Esophagus muscularis mucosa (tissue), 4 donors: Measurements from ENCODE around the gene PHLPP1. TPM values are rescaled to one million over a fixed set of nuclear protein-coding genes. Genes with fewer than 3 reads are reported as not detected.

ENCODE experiments used
- DNase-seq: peaks from one replicate; pipeline ENCODE4 v3.0.0-alpha.2; 2017; ENCODE audit errors: extremely low spot score
- H3K27ac ChIP-seq, 4 donors: fragments of 200-600 bp; sonication (generic); replicated peaks in 1 of 4; 1 replicate in 3 of 4; 2 replicates in 1 of 4; pipeline ENCODE4 v1.5.1; 2016 to 2019; ENCODE audit warnings: mild to moderate bottlenecking in 1 of 4
- H3K27me3 ChIP-seq, 4 donors: fragments of 200-600 bp; sonication (generic); one replicate each; pipeline versions ENCODE4 v1.5.1 to v1.6.0; 2016 to 2019
- H3K36me3 ChIP-seq, 4 donors: fragments of 200-600 bp; sonication (generic); one replicate each; pipeline ENCODE4 v1.5.1; 2016 to 2019
- H3K4me1 ChIP-seq, 4 donors: fragments of 200-600 bp; sonication (generic); one replicate each; pipeline ENCODE4 v1.5.1; 2016 to 2019
- H3K4me3 ChIP-seq, 4 donors: fragments of 200-600 bp; sonication (generic); 1 replicate in 2 of 4; 2 replicates in 2 of 4; pipeline ENCODE4 v1.5.1; 2016 to 2019; ENCODE audit warnings: mild to moderate bottlenecking in 4 of 4, moderate library complexity in 1 of 4
- H3K9me3 ChIP-seq, 4 donors: fragments of 200-600 bp; sonication (generic); 1 replicate in 3 of 4; 2 replicates in 1 of 4; pipeline ENCODE4 v1.5.1; 2016 to 2019
- CTCF ChIP-seq, 3 experiments: fragments of 200-600 bp in 2 of 3; fragments of 450-650 bp in 1 of 3; sonication (generic) in 2 of 3; IDR thresholded peaks; one replicate each; pipeline ENCODE4 v1.5.1; 2017 to 2019; ENCODE audit warnings: antibody characterized with exemption in 3 of 3, mild to moderate bottlenecking in 2 of 3, moderate library complexity in 1 of 3
- EP300 ChIP-seq: sonication (generic); formaldehyde crosslinking; IDR thresholded peaks from one replicate; pipeline ENCODE4 v1.6.1; 2017; ENCODE audit warnings: antibody characterized with exemption
- POLR2A ChIP-seq: fragments of 450-650 bp; IDR thresholded peaks from one replicate; pipeline ENCODE4 v1.6.1; 2017; ENCODE audit warnings: antibody characterized with exemption, moderate library complexity, mild to moderate bottlenecking, low read depth
- POLR2AphosphoS5 ChIP-seq, 2 donors: sonication (generic); formaldehyde crosslinking; IDR thresholded peaks; one replicate each; pipeline ENCODE4 v1.6.1; 2017; ENCODE audit warnings: antibody characterized with exemption in 2 of 2
- whole genome bisulfite sequencing: methylation state at CpG from one replicate; pipeline ENCODE4 v1.1.5; 2018; 5-methylcytosine and 5-hydroxymethylcytosine counted together
- intact Hi-C: fragments of 100-400 bp; cut with DNase I; formaldehyde crosslinking; loops from one replicate; pipeline ENCODE4 v1.15.1; 2023
- total RNA-seq, 4 donors: library from RNA; depleted of rRNA; stranded (reverse); fragments of >200 nt; gene quantifications; one replicate each; pipeline versions ENCODE4 v1.1.0 to v1.2.1, GENCODE V29; 2016

PHLPP1 gene
- total RNA-seq, 4 donors from 2014 or later: 11.6 to 23.0 (median 17.3) TPM

- Histone ChIP-seq H3K27ac (peak overlapping the region; percentile 94 to 98 (median 96)), H3K4me1 (peaks cover 7 to 48% (median 45%) of the 10 kb centered on the region in 4 donors), H3K9me3 (no peaks in the 10 kb centered on the region), H3K4me3 (peak overlapping the region; percentile 73 to 88 (median 84)), H3K27me3 (no peaks in the 10 kb centered on the region), H3K36me3 (no peaks in the 10 kb centered on the region)
- TF ChIP-seq POLR2AphosphoS5 (IDR thresholded peaks at IDR 0.05): no peak
- TF ChIP-seq EP300: no peak
- no peak for TF ChIP-seq POLR2A
- no peak for TF ChIP-seq CTCF (IDR thresholded peaks at IDR 0.05)
- intact Hi-C loops: loop anchor here (2.0 to 10.0 kb wide), 5 partner anchors 66 to 267 kb away; partner anchors contain the start of gene ZCCHC2
- no CpG with 5 or more reads among the region's 127 CpGs for WGBS
- no peak for DNase-seq
These were observed 646 bp downstream of the PHLPP1 start for GRCh38 chr18:62715759-62716615.

GRCh38 chr18:62716619-62717168, 1.4 kb downstream of the PHLPP1 start:
- peaks cover 7 to 55% (median 49%) of the 10 kb centered on the region in 4 donors for H3K4me1 ChIP-seq

GRCh38 chr18:62717169-62717924, 2.0 kb downstream of the PHLPP1 start:
- intact Hi-C loops: loop anchor here (5.0 to 10.0 kb wide), 4 partner anchors 65 to 225 kb away; partner anchors contain the start of gene ZCCHC2
- Histone ChIP-seq H3K27me3 (no peaks in the 10 kb centered on the region), H3K27ac (peak overlapping the region; percentile 94 to 98 (median 96)), H3K36me3 (no peaks in the 10 kb centered on the region), H3K4me1 (peaks cover 7 to 61% (median 56%) of the 10 kb centered on the region in 4 donors), H3K9me3 (no peaks in the 10 kb centered on the region), H3K4me3 (peak overlapping the region; percentile 73 to 88 (median 84))
- DNase-seq: no peak
- WGBS: 1% methylated on average over 15 of the region's 16 CpGs
- no peak for TF ChIP-seq CTCF (IDR thresholded peaks at IDR 0.05)
- TF ChIP-seq POLR2AphosphoS5 (IDR thresholded peaks at IDR 0.05): no peak
- no peak for TF ChIP-seq EP300
- no peak for TF ChIP-seq POLR2A

More at GRCh38 chr18:62716619-62717168, 1.4 kb downstream of the PHLPP1 start:
- no peak for DNase-seq
- Histone ChIP-seq H3K27ac (peak overlapping the region; percentile 94 to 98 (median 96)), H3K4me3 (peak overlapping the region; percentile 73 to 88 (median 84)), H3K9me3 (no peaks in the 10 kb centered on the region), H3K27me3 (no peaks in the 10 kb centered on the region), H3K36me3 (no peaks in the 10 kb centered on the region)
- intact Hi-C loops: loop anchor here (5.0 to 10.0 kb wide), 4 partner anchors 66 to 226 kb away; partner anchors contain the start of gene ZCCHC2
- peak; percentile 4 to 41 (median 25) for TF ChIP-seq CTCF (IDR thresholded peaks at IDR 0.05)
- TF ChIP-seq POLR2A: no peak
- TF ChIP-seq POLR2AphosphoS5 (IDR thresholded peaks at IDR 0.05): no peak
- no peak for TF ChIP-seq EP300
- no CpG with 5 or more reads among the region's 68 CpGs for WGBS

- no peak for DNase-seq
- TF ChIP-seq POLR2A (no peak), EP300 (no peak), POLR2AphosphoS5 (IDR thresholded peaks at IDR 0.05) (no peak), CTCF (IDR thresholded peaks at IDR 0.05) (no peak)
- WGBS: 39% methylated on average over 7 of the region's 7 CpGs
- no peaks in the 10 kb centered on the region for H3K36me3 ChIP-seq
- intact Hi-C loops: loop anchor here (5.0 to 10.0 kb wide), 4 partner anchors 64 to 224 kb away; partner anchors contain the start of gene ZCCHC2
- peaks cover 7 to 69% (median 64%) of the 10 kb centered on the region in 4 donors for H3K4me1 ChIP-seq
- H3K27me3 ChIP-seq: no peaks in the 10 kb centered on the region
- H3K9me3 ChIP-seq: no peaks in the 10 kb centered on the region
- peak overlapping the region; percentile 73 to 88 (median 84) for H3K4me3 ChIP-seq
- peak overlapping the region in 2 of 4 donors; percentile 97 to 98 for H3K27ac ChIP-seq
These were observed 2.8 kb downstream of the PHLPP1 start for GRCh38 chr18:62717925-62718800.
